ENCODE measurements around the gene SPATS1.
A peak's percentile ranks its signal among the peaks of the same experiment; 100 is the strongest.
"Not testable (repeated sequence)": the region's sequence is repeated elsewhere in the genome, so short reads cannot be mapped to it uniquely, and the experiment has no call there.

SPATS1 gene

GRCh38 chr6:44339763-44340625 lies 2.5 kb upstream of the SPATS1 start:
- TF ChIP-seq CTCF (IDR thresholded peaks at IDR 0.05), result no peak
- Mint-ChIP-seq H3K4me3 (no peak overlapping the region), H3K36me3 (ENCODE audit: low read depth) (no peaks in the 10 kb centered on the region), H3K27ac (no peak overlapping the region), H3K9me3 (no peaks in the 10 kb centered on the region), H3K4me1 (peaks cover 68% of the 10 kb centered on the region), H3K27me3 (ENCODE audit: low read depth, poor library complexity) (peaks cover 22% of the 10 kb centered on the region)
- DNase-seq, result no peak

DNA sequence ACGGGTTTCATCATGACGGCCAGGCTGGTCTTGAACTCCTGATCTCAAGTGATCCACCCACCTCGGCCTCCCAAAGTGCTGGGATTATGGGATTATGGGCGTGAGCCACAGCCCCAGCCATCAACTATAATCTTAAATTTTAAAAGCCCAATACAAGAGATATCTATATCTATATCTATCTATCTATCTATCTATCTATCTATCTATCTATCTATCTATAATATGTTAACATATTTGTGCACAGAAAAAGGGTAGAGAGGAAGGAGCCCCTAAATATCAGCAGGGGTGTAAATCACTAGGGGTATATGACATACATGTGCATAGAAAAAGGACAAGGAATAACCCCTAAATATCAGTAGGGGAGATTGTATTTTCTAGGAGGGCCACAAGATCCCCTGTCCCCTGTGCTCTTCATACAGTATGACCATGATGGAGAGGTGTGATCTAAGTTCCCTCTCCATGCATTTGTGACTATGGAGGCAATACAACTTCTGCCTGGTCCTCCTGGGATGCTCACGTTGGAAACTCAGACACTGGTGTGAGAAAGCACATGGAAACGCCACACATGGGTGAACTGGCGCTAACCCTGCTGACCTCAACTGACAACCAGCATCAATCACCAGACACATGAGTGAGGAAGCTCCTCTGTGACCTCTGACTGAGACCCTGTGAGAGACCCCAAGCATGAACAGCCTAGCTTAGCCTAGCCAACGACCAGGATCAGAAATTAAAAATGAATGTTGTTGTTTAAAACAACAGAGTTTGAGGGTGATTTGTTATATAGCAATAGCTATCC lies 1.2 kb upstream of the SPATS1 start:
- H3K4me1 Mint-ChIP-seq, result peaks cover 69% of the 10 kb centered on the region
- DNase-seq, result peak; percentile 79
- H3K9me3 Mint-ChIP-seq, result no peaks in the 10 kb centered on the region
- peak overlapping the region; percentile 97 for H3K27ac Mint-ChIP-seq
- H3K4me3 Mint-ChIP-seq, result peak overlapping the region; percentile 72
- no peaks in the 10 kb centered on the region for H3K36me3 Mint-ChIP-seq (ENCODE audit: low read depth)
- H3K27me3 Mint-ChIP-seq (ENCODE audit: low read depth, poor library complexity), result peaks cover 18% of the 10 kb centered on the region
- TF ChIP-seq CTCF (IDR thresholded peaks at IDR 0.05), result no peak

- peaks cover 23% of the 10 kb centered on the region for H3K27me3 Mint-ChIP-seq (ENCODE audit: low read depth, poor library complexity)
- no peak for TF ChIP-seq CTCF (IDR thresholded peaks at IDR 0.05)
Measured at GRCh38 chr6:44342052-44342451, 398 bp upstream of the SPATS1 start.

GRCh38 chr6:44346818-44347217 lies 4.4 kb downstream of the SPATS1 start:
- Mint-ChIP-seq H3K4me1 (peaks cover 31% of the 10 kb centered on the region), H3K27me3 (ENCODE audit: low read depth, poor library complexity) (peaks cover 25% of the 10 kb centered on the region)
- DNase-seq; H3K36me3 Mint-ChIP-seq (ENCODE audit: low read depth); H3K9me3 Mint-ChIP-seq; H3K4me3 Mint-ChIP-seq; H3K27ac Mint-ChIP-seq: not testable (repeated sequence)

More at GRCh38 chr6:44342052-44342451, 398 bp upstream of the SPATS1 start:
- peaks cover 66% of the 10 kb centered on the region for H3K4me1 Mint-ChIP-seq
- H3K4me3 Mint-ChIP-seq, result peak overlapping the region; percentile 72
- no peak for DNase-seq
- no peaks in the 10 kb centered on the region for H3K9me3 Mint-ChIP-seq
- peak overlapping the region; percentile 97 for H3K27ac Mint-ChIP-seq
- H3K36me3 Mint-ChIP-seq (ENCODE audit: low read depth), result no peaks in the 10 kb centered on the region

- peaks cover 6% of the 10 kb centered on the region for H3K4me1 Mint-ChIP-seq
- H3K4me3 Mint-ChIP-seq, result no peak overlapping the region
- peak overlapping the region; percentile 69 for H3K27ac Mint-ChIP-seq
- no peak for DNase-seq
- TF ChIP-seq CTCF (IDR thresholded peaks at IDR 0.05), result no peak
- H3K9me3 Mint-ChIP-seq, result no peaks in the 10 kb centered on the region
- no peaks in the 10 kb centered on the region for H3K36me3 Mint-ChIP-seq (ENCODE audit: low read depth)
- peaks cover 19% of the 10 kb centered on the region for H3K27me3 Mint-ChIP-seq (ENCODE audit: low read depth, poor library complexity)
Measured at GRCh38 chr6:44349904-44350649, 7.6 kb downstream of the SPATS1 start.

DNA sequence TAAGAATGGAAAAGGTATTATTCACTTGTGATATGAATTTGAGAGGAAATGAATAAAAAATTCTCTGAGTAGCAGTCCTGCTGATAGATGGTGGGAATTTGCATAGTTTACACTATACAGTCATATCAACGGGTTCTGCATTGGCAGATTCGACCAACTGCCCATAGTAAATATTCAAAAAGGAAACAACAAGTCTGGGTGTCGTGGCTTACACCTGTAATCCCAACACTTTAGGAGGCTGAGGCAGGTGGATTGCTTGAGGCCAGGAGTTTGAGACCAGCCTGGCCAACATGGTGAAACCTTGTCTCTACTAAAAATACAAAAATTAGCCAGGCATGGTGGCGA lies 8.2 kb downstream of the SPATS1 start:
- not testable (repeated sequence) for H3K27ac Mint-ChIP-seq; DNase-seq; H3K4me3 Mint-ChIP-seq; H3K4me1 Mint-ChIP-seq; H3K36me3 Mint-ChIP-seq (ENCODE audit: low read depth); H3K9me3 Mint-ChIP-seq
- H3K27me3 Mint-ChIP-seq (ENCODE audit: low read depth, poor library complexity), result peaks cover 19% of the 10 kb centered on the region

All from nephron progenitor cell (in vitro differentiated cells).